ENCODE measurements around the gene STAC2.

STAC2 gene

GRCh38 chr17:39223907-39224777, 1.6 kb downstream of the STAC2 start:
- Histone ChIP-seq H3K14ac (ENCODE audit: low read length) (no peak overlapping the region), H4K8ac (ENCODE audit: low read depth, low read length) (no peak overlapping the region), H3K27ac (replicated peaks; ENCODE audit: low read length) (no peak overlapping the region), H3K4ac (ENCODE audit: low read length) (no peak overlapping the region), H3K4me2 (ENCODE audit: insufficient read depth, low read length, poor library complexity, severe bottlenecking) (peak overlapping the region; percentile 94), H2BK120ac (ENCODE audit: low read depth, low read length) (no peak overlapping the region), H4K91ac (ENCODE audit: low read depth, low read length, poor library complexity) (no peak overlapping the region), H3K4me3 (ENCODE audit: low read length in 2 of 2) (peak overlapping the region in 1 of 2 donors; percentile 5), H3K4me1 (ENCODE audit: control insufficient read depth in 2 of 2, insufficient read depth in 1 of 2, low read depth in 1 of 2, low read length in 2 of 2) (peaks cover 7% of the 10 kb centered on the region in 2 donors), H3K9ac (ENCODE audit: low read depth, low read length, poor library complexity) (no peak overlapping the region), H3K23ac (ENCODE audit: low read depth, low read length, poor library complexity) (no peak overlapping the region), H2AK5ac (ENCODE audit: low read depth, low read length) (no peak overlapping the region), H3K27me3 (ENCODE audit: control insufficient read depth in 3 of 3, insufficient read depth in 3 of 3, low read depth in 1 of 3, low read length in 3 of 3) (peaks cover 16 to 71% (median 45%) of the 10 kb centered on the region in 3 experiments), H2BK5ac (ENCODE audit: low read length) (peak overlapping the region; percentile 27), H2BK12ac (ENCODE audit: low read length) (no peak overlapping the region), H3K36me3 (replicated peaks in 1 of 2; ENCODE audit: control insufficient read depth in 2 of 2, insufficient read depth in 2 of 2, low read length in 2 of 2) (no peaks in the 10 kb centered on the region), H3K79me1 (ENCODE audit: low read depth, low read length) (no peaks in the 10 kb centered on the region), H3K9me3 (replicated peaks in 1 of 2; ENCODE audit: control insufficient read depth in 2 of 2, insufficient read depth in 1 of 2, low read depth in 1 of 2, low read length in 2 of 2) (peaks cover 0 to 1% of the 10 kb centered on the region in 2 donors), H2AFZ (ENCODE audit: low read length) (peak overlapping the region; percentile 92), H2BK15ac (ENCODE audit: low read length) (peak overlapping the region; percentile 77), H3K18ac (ENCODE audit: low read length) (peak overlapping the region; percentile 96)
- DNase-seq (ENCODE audit: low spot score): no peak
- whole genome bisulfite sequencing, 2 donors (ENCODE audit: extremely low coverage in 2 of 2, insufficient read length in 2 of 2, insufficient replicate concordance in 1 of 2): no CpG with 5 or more reads among the region's 33 CpGs

- H2AFZ ChIP-seq (ENCODE audit: low read length): no peak overlapping the region
- peak overlapping the region; percentile 60 for H2AK5ac ChIP-seq (ENCODE audit: low read depth, low read length)
- H3K14ac ChIP-seq (ENCODE audit: low read length): no peak overlapping the region
- no peak overlapping the region for H2BK5ac ChIP-seq (ENCODE audit: low read length)
- H4K8ac ChIP-seq (ENCODE audit: low read depth, low read length): no peak overlapping the region
- H3K27me3 ChIP-seq (ENCODE audit: control insufficient read depth in 3 of 3, insufficient read depth in 3 of 3, low read depth in 1 of 3, low read length in 3 of 3): peaks cover 16 to 81% (median 52%) of the 10 kb centered on the region in 3 experiments
- H3K4ac ChIP-seq (ENCODE audit: low read length): no peak overlapping the region
- no CpG with 5 or more reads among the region's 9 CpGs for WGBS, 2 donors (ENCODE audit: extremely low coverage in 2 of 2, insufficient read length in 2 of 2, insufficient replicate concordance in 1 of 2)
- H3K27ac ChIP-seq (replicated peaks; ENCODE audit: low read length): no peak overlapping the region
- no peak for DNase-seq (ENCODE audit: low spot score)
- H3K23ac ChIP-seq (ENCODE audit: low read depth, low read length, poor library complexity): no peak overlapping the region
- no peak overlapping the region for H4K91ac ChIP-seq (ENCODE audit: low read depth, low read length, poor library complexity)
- no peak overlapping the region for H2BK12ac ChIP-seq (ENCODE audit: low read length)
- H3K4me3 ChIP-seq (ENCODE audit: low read length in 2 of 2): no peak overlapping the region
- no peak overlapping the region for H3K9ac ChIP-seq (ENCODE audit: low read depth, low read length, poor library complexity)
- peaks cover 0 to 1% of the 10 kb centered on the region in 2 donors for H3K9me3 ChIP-seq (replicated peaks in 1 of 2; ENCODE audit: control insufficient read depth in 2 of 2, insufficient read depth in 1 of 2, low read depth in 1 of 2, low read length in 2 of 2)
- H3K36me3 ChIP-seq (replicated peaks in 1 of 2; ENCODE audit: control insufficient read depth in 2 of 2, insufficient read depth in 2 of 2, low read length in 2 of 2): no peaks in the 10 kb centered on the region
- no peaks in the 10 kb centered on the region for H3K79me1 ChIP-seq (ENCODE audit: low read depth, low read length)
- H3K18ac ChIP-seq (ENCODE audit: low read length): peak overlapping the region; percentile 18
- no peak overlapping the region for H2BK120ac ChIP-seq (ENCODE audit: low read depth, low read length)
- no peak overlapping the region for H2BK15ac ChIP-seq (ENCODE audit: low read length)
- peaks cover 6 to 7% of the 10 kb centered on the region in 2 donors for H3K4me1 ChIP-seq (ENCODE audit: control insufficient read depth in 2 of 2, insufficient read depth in 1 of 2, low read depth in 1 of 2, low read length in 2 of 2)
- H3K4me2 ChIP-seq (ENCODE audit: insufficient read depth, low read length, poor library complexity, severe bottlenecking): no peak overlapping the region
Measured at GRCh38 chr17:39222866-39223834, 2.6 kb downstream of the STAC2 start.

- H3K4me3 ChIP-seq (ENCODE audit: low read length in 2 of 2): no peak overlapping the region
- H2AK5ac ChIP-seq (ENCODE audit: low read depth, low read length): no peak overlapping the region
- H2BK15ac ChIP-seq (ENCODE audit: low read length): no peak overlapping the region
- no peaks in the 10 kb centered on the region for H3K36me3 ChIP-seq (replicated peaks in 1 of 2; ENCODE audit: control insufficient read depth in 2 of 2, insufficient read depth in 2 of 2, low read length in 2 of 2)
- no peak overlapping the region for H2BK5ac ChIP-seq (ENCODE audit: low read length)
- H2AFZ ChIP-seq (ENCODE audit: low read length): no peak overlapping the region
- no peak overlapping the region for H3K4me2 ChIP-seq (ENCODE audit: insufficient read depth, low read length, poor library complexity, severe bottlenecking)
- WGBS, 2 donors (ENCODE audit: extremely low coverage in 2 of 2, insufficient read length in 2 of 2, insufficient replicate concordance in 1 of 2): no CpG with 5 or more reads among the region's 7 CpGs
- H3K9ac ChIP-seq (ENCODE audit: low read depth, low read length, poor library complexity): no peak overlapping the region
- no peak overlapping the region for H3K18ac ChIP-seq (ENCODE audit: low read length)
- no peak overlapping the region for H4K91ac ChIP-seq (ENCODE audit: low read depth, low read length, poor library complexity)
- H3K27ac ChIP-seq (replicated peaks; ENCODE audit: low read length): no peak overlapping the region
- H3K14ac ChIP-seq (ENCODE audit: low read length): no peak overlapping the region
- no peak overlapping the region for H3K4ac ChIP-seq (ENCODE audit: low read length)
- H3K23ac ChIP-seq (ENCODE audit: low read depth, low read length, poor library complexity): no peak overlapping the region
- no peak overlapping the region for H4K8ac ChIP-seq (ENCODE audit: low read depth, low read length)
- peaks cover 0 to 1% of the 10 kb centered on the region in 2 donors for H3K9me3 ChIP-seq (replicated peaks in 1 of 2; ENCODE audit: control insufficient read depth in 2 of 2, insufficient read depth in 1 of 2, low read depth in 1 of 2, low read length in 2 of 2)
- H3K4me1 ChIP-seq (ENCODE audit: control insufficient read depth in 2 of 2, insufficient read depth in 1 of 2, low read depth in 1 of 2, low read length in 2 of 2): peaks cover 6 to 7% of the 10 kb centered on the region in 2 donors
- H2BK12ac ChIP-seq (ENCODE audit: low read length): no peak overlapping the region
- no peak for DNase-seq (ENCODE audit: low spot score)
- H2BK120ac ChIP-seq (ENCODE audit: low read depth, low read length): no peak overlapping the region
- no peaks in the 10 kb centered on the region for H3K79me1 ChIP-seq (ENCODE audit: low read depth, low read length)
- H3K27me3 ChIP-seq (ENCODE audit: control insufficient read depth in 3 of 3, insufficient read depth in 3 of 3, low read depth in 1 of 3, low read length in 3 of 3): peaks cover 16 to 82% (median 57%) of the 10 kb centered on the region in 3 experiments
Measured at GRCh38 chr17:39222151-39222550, 3.6 kb downstream of the STAC2 start.

Measured in neuronal stem cell (in vitro differentiated cells).